Germinal center (tissue), 1 donor: ENCODE measurements around the gene PRB2.
"Not testable (repeated sequence)": the region's sequence is repeated elsewhere in the genome, so short reads cannot be mapped to it uniquely, and the experiment has no call there.

ENCODE experiments used
- DNase-seq: peaks from one replicate; pipeline ENCODE4 v3.0.0; 2012; ENCODE audit warnings: mixed read lengths, low spot score

Gene PRB2

GRCh38 chr12:11395467-11395866, at the start of gene PRB2:
TSS of gene PRB2 (minus strand) at chr12:11395567. CDS start at chr12:11395529, 38 bp downstream.
- not testable (repeated sequence) for DNase-seq

GRCh38 chr12:11437966-11438365, 42.6 kb upstream of the PRB2 start:
- no peak for DNase-seq

GRCh38 chr12:11433664-11434063, 38.3 kb upstream of the PRB2 start:
- no peak for DNase-seq

GRCh38 chr12:11431486-11431885, 36.1 kb upstream of the PRB2 start:
- DNase-seq = no peak

DNA sequence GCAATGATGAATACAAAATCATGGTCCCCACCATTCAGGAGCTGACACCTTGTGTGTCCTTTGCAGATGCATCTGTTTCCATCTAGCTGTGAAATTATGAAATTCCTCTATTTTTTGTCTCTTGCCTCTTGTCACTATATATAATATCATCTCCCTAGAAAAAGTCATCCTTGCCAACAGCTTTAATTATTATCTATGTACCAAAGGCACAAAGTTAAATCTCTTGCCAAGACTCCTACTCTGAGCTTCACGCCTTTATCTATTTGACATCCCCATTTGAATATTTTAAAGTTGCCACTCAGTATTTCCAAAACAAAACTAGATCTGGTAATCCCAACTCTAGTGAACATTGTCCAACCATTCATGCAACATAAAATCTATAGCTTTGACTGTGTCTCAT, 32.0 kb upstream of the PRB2 start:
- DNase-seq = no peak

GRCh38 chr12:11412731-11413130, 17.4 kb upstream of the PRB2 start:
- no peak for DNase-seq

DNA sequence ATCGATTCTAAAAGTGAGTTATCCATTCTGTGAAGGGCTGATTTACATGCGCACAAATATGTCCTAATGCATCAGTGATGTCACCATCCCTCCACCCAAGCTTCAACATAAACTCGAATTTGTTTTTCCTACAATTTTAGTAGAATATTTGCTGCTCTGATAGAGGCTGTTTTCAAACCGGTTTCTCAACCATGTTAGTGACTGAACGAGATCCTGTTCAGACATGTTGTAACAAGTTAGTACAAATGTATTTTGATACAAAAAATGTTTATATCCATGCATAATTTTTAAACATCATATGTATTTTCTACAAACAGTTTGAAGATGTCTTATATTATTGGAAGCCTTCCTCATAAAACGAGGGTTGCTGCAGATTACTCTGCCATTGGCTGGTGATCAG, 12.7 kb upstream of the PRB2 start:
- no peak for DNase-seq

DNA sequence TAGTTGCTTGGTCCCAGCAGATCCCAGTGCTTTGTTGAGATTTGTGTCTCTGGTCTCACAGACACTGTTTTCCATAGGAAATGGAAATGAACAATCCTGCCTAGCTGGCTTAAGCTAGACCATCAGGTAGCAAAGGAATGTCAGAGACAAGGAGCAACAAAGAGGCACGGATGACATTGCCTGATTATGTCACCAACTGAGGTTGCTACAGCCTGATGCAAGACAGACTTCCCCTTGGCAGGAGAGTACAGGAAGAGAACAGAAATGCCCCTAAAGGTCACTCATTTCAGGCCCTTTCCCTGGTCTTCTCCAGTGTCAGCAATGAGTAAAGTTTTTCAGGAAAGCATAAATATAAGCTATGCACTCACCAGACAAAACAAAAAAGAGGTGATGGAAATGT, 2.0 kb upstream of the PRB2 start:
- no peak for DNase-seq

DNA sequence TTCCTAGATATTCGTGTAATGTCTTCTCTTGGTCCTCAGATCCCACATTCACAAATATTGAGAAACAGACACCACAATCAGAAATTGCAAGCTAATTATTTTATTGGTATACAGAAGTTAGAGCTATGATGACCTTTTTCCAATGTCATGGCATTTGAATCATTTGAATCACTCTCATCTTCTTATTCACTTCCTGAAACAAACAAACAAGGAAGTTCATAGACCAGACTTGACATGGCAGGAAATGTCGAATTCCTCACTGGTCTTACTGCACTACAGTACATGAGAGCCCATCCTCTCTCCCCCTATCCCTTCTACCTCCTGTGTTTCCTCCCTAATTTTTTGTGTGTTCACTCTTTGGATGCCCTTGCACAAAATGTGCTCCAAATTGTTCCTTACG, 3.9 kb downstream of the PRB2 start:
- not testable (repeated sequence) for DNase-seq

GRCh38 chr12:11377420-11377819, 17.9 kb downstream of the PRB2 start:
- DNase-seq = not testable (repeated sequence)

DNA sequence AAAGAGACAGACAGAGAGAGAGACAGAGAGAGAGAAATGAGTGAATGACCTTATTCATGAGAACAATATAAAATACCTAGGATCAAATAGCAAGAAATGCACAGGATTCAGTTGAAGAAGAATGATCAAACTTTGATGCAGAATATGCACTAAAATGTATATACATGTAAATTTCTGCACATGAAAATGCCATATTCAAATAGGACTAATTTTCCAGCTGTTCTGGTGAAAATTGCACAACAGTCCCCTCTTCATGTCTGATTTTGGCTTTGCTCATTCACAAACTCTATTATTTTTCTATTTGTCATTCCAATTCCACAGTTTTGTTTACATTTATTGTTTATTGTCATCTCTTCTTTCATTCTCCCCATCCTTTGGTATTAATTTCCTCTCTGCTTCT, 34.2 kb downstream of the PRB2 start:
- no peak for DNase-seq

GRCh38 chr12:11360205-11360883, 35.0 kb downstream of the PRB2 start:
- DNase-seq = not testable (repeated sequence)

DNA sequence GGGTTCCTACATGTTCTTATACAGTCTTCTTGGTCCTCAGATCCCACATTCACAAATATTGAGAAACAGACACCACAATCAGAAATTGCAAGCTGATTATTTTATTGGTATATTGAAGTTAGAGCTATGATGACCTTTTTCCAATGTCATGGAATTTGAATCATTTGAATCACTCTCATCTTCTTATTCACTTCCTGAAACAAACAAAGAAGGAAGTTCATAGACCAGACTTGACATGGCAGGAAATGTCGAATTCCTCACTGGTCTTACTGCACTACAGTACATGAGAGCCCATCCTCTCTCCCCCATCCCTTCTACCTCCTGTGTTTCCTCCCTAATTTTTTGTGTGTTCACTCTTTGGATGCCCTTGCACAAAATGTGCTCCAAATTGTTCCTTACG, 43.6 kb downstream of the PRB2 start:
- DNase-seq = not testable (repeated sequence)

DNA sequence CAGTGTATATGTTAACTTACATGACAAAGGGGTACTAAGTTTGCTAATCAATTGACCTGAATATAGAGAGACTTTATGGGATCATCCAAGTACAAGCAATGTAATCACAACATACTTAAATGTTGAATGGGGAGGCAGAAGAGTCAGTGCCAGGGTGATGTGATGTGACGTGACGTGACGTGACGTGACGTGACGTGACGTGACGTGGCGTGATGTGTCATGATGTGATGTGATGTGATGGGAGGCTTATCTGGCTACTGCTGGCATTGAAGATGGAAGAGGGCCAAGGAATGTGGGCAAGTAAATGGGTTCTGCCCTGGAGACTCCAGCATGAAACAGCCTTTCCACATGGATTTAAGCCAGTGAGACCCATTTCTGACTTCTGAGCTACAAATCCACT, 46.9 kb downstream of the PRB2 start:
- DNase-seq = no peak

DNA sequence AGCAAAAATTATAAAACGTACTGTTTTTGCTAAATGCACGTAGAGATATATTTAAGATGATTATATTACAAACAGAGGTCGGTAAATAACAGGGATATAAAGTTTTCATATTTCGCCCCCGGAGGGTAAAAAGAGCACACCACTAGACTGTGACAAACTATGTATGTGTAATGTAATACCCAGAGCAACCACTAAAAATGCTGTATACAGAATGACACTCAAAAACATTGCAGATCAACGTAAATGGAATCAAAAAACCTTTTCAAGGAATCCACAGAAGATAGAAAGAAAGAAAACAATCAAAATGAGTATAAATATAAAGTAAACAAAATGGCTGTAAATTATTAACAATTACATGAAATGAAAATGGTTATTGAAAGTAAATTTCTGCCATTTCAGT, 47.6 kb downstream of the PRB2 start:
- no peak for DNase-seq

GRCh38 chr12:11344500-11344899, 50.9 kb downstream of the PRB2 start:
- DNase-seq = no peak
